K562 (cell line): Measurements from ENCODE around the gene H2BK1. TPM values are rescaled to one million over a fixed set of nuclear protein-coding genes. Genes with fewer than 3 reads are reported as not detected.

Experiments
- ARHGAP35 ChIP-seq: fragments of 450-650 bp; IDR thresholded peaks from 2 replicates; pipeline ENCODE4 v1.6.1; 2018; ENCODE audit not compliant: partially characterized antibody
- BMI1 ChIP-seq: fragments of 150-350 bp; IDR thresholded peaks from 2 replicates; pipeline ENCODE4 v1.6.1; 2014; ENCODE audit warnings: low read length
- CC2D1A ChIP-seq: fragments of 450-650 bp; IDR thresholded peaks from 2 replicates; pipeline ENCODE4 v1.6.1; 2017; ENCODE audit warnings: mild to moderate bottlenecking
- CREB1 ChIP-seq, 2 experiments: sonication (generic) in 1 of 2; formaldehyde crosslinking in 1 of 2; IDR thresholded peaks; 2 replicates each; pipeline versions ENCODE4 v1.6.1 to v1.8.0; 2012 to 2022; ENCODE audit warnings: inconsistent platforms in 1 of 2, mild to moderate bottlenecking in 1 of 2, missing genetic modification reagents in 1 of 2, moderate library complexity in 1 of 2
- DPF2 ChIP-seq: fragments of 450-650 bp; IDR thresholded peaks from 2 replicates; pipeline ENCODE4 v1.6.1; 2016
- ELF4 ChIP-seq: fragments of 450-650 bp; formaldehyde crosslinking; IDR thresholded peaks from 2 replicates; pipeline ENCODE4 v1.4.0; 2022; ENCODE audit warnings: missing genetic modification characterization
- ETV6 ChIP-seq, 3 experiments: fragments of 150-350 bp in 1 of 3; sonication (generic) in 1 of 3; formaldehyde crosslinking in 1 of 3; IDR thresholded peaks; 2 replicates each; pipeline versions ENCODE4 v1.6.1 to v1.8.0; 2014 to 2022; ENCODE audit warnings: borderline replicate concordance in 2 of 3, low read depth in 2 of 3, antibody characterized with exemption in 1 of 3, low read length in 1 of 3, mild to moderate bottlenecking in 1 of 3, missing genetic modification reagents in 1 of 3
- GABPA ChIP-seq: fragments of 200-800 bp; sonication (Bioruptor generic); conservative IDR thresholded peaks from 2 replicates; pipeline ENCODE4 v1.6.1; 2016; ENCODE audit warnings: low read depth, missing genetic modification characterization, missing compliant biosample characterization
- ILK ChIP-seq: fragments of 450-650 bp; IDR thresholded peaks from 2 replicates; pipeline ENCODE4 v1.6.1; 2016; ENCODE audit warnings: missing genetic modification characterization, low read depth, mild to moderate bottlenecking, missing compliant biosample characterization, moderate library complexity, borderline replicate concordance
- KDM2B ChIP-seq: fragments of 250-450 bp; sonication (Bioruptor Pico); IDR thresholded peaks from 2 replicates; pipeline ENCODE4 v1.8.0; 2021; ENCODE audit warnings: mild to moderate bottlenecking, moderate library complexity
- L3MBTL2 ChIP-seq: fragments of 450-650 bp; IDR thresholded peaks from 2 replicates; pipeline ENCODE4 v1.6.1; 2016; ENCODE audit warnings: mild to moderate bottlenecking, moderate library complexity
- POLR2AphosphoS5 ChIP-seq: IDR thresholded peaks from 2 replicates; pipeline ENCODE4 v1.6.1; 2011; ENCODE audit warnings: mild to moderate bottlenecking, low read depth, low read length, moderate library complexity; ENCODE audit not compliant: control insufficient read depth, insufficient read depth
- TFAM ChIP-seq: fragments of 250-450 bp; sonication (Bioruptor Pico); conservative IDR thresholded peaks from 2 replicates; pipeline ENCODE4 v1.5.0; 2021; ENCODE audit warnings: mild to moderate bottlenecking, moderate library complexity
- ZNF212 ChIP-seq: fragments of 450-650 bp; formaldehyde crosslinking; IDR thresholded peaks from 2 replicates; pipeline ENCODE4 v1.4.0; 2020; ENCODE audit warnings: mild to moderate bottlenecking
- ZNF408 ChIP-seq: fragments of 250-450 bp; sonication (Bioruptor Pico); IDR thresholded peaks from 2 replicates; pipeline ENCODE4 v1.4.0; 2020; ENCODE audit warnings: low read depth, mild to moderate bottlenecking, moderate library complexity
- polyA plus RNA-seq, 8 experiments: library from polyadenylated mRNA; depleted of rRNA in 4 of 8; stranded (reverse) in 5 of 8; unstranded in 3 of 8; fragments of >200 nt; fragmentation: Nextera tagmentation in 2 of 8; fragmentation: Illumina TruSeq in 1 of 8; extraction: Ambion mirVana in 2 of 8; extraction: Trizol in 1 of 8; gene quantifications; 2 replicates each; pipeline versions ENCODE4 v1.2.1 to v1.2.3, GENCODE V29; 2011 to 2014; ENCODE audit warnings: inconsistent platforms in 1 of 8, missing spikeins in 1 of 8
- total RNA-seq, 7 experiments: library from RNA; depleted of rRNA in 6 of 7; stranded (reverse); fragments of >200 nt in 6 of 7; fragmentation: Illumina TruSeq in 2 of 7; extraction: Trizol in 2 of 7; gene quantifications; 2 replicates each; pipeline versions ENCODE4 v1.2.1 to v1.2.3, GENCODE V29; 2011 to 2021; ENCODE audit warnings: low replicate concordance in 1 of 7
- TF ChIP-seq, protein P1 (sequence below): fragments of 250-450 bp; sonication (Bioruptor Pico); IDR thresholded peaks from 2 replicates; pipeline ENCODE4 v1.9.0; 2021; ENCODE audit warnings: mild to moderate bottlenecking, inconsistent platforms
- TF ChIP-seq, protein P2 (sequence below): fragments of 450-650 bp; IDR thresholded peaks from 2 replicates; pipeline ENCODE4 v1.6.1; 2018; ENCODE audit warnings: mild to moderate bottlenecking, low read depth; ENCODE audit not compliant: partially characterized antibody

H2BK1 gene
- total and polyA plus RNA-seq, 9 of the 15 experiments (the other 6 are each of a cell fraction or from before 2014, with no cell fraction given): not detected

GRCh38 chr7:151228024-151228866 lies 18.0 kb upstream of the H2BK1 start (continued):
- TF ChIP-seq, protein P1, sequence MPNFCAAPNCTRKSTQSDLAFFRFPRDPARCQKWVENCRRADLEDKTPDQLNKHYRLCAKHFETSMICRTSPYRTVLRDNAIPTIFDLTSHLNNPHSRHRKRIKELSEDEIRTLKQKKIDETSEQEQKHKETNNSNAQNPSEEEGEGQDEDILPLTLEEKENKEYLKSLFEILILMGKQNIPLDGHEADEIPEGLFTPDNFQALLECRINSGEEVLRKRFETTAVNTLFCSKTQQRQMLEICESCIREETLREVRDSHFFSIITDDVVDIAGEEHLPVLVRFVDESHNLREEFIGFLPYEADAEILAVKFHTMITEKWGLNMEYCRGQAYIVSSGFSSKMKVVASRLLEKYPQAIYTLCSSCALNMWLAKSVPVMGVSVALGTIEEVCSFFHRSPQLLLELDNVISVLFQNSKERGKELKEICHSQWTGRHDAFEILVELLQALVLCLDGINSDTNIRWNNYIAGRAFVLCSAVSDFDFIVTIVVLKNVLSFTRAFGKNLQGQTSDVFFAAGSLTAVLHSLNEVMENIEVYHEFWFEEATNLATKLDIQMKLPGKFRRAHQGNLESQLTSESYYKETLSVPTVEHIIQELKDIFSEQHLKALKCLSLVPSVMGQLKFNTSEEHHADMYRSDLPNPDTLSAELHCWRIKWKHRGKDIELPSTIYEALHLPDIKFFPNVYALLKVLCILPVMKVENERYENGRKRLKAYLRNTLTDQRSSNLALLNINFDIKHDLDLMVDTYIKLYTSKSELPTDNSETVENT: no peak
- TF ChIP-seq DPF2: peak; percentile 83
- no peak for TF ChIP-seq TFAM
- no peak for TF ChIP-seq GABPA (tag)
- TF ChIP-seq ARHGAP35: no peak
- TF ChIP-seq ZNF212: no peak
- TF ChIP-seq ILK (tag): no peak
- TF ChIP-seq ELF4 (CRISPR knock-in tag): no peak
- 0 out of 2 replicates have a peak, but pooled peaks have one; percentile 25 for TF ChIP-seq CREB1 (IDR thresholded peaks at IDR 0.05)
- TF ChIP-seq CREB1 (CRISPR knock-in tag; IDR thresholded peaks at IDR 0.05): no peak
- no peak for TF ChIP-seq POLR2AphosphoS5
- TF ChIP-seq CC2D1A: no peak
- TF ChIP-seq ETV6 (IDR thresholded peaks at IDR 0.05; ENCODE audit: borderline replicate concordance in 1 of 2, low read depth in 2 of 2, low read length in 1 of 2): no peak
- TF ChIP-seq ETV6 (CRISPR knock-in tag; IDR thresholded peaks at IDR 0.05; ENCODE audit: borderline replicate concordance): no peak
- TF ChIP-seq L3MBTL2: no peak
- TF ChIP-seq ZNF408 (CRISPR knock-in tag): no peak
- TF ChIP-seq KDM2B: no peak
- TF ChIP-seq BMI1: no peak
- TF ChIP-seq, protein P2, sequence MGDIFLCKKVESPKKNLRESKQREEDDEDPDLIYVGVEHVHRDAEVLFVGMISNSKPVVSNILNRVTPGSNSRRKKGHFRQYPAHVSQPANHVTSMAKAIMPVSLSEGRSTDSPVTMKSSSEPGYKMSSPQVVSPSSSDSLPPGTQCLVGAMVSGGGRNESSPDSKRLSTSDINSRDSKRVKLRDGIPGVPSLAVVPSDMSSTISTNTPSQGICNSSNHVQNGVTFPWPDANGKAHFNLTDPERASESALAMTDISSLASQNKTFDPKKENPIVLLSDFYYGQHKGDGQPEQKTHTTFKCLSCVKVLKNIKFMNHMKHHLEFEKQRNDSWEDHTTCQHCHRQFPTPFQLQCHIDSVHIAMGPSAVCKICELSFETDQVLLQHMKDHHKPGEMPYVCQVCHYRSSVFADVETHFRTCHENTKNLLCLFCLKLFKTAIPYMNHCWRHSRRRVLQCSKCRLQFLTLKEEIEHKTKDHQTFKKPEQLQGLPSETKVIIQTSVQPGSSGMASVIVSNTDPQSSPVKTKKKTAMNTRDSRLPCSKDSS: no peak
